Hypothalamus (tissue), 51 donors: ENCODE measurements around the gene RAD51AP2.
A peak's percentile ranks its signal among the peaks of the same experiment; 100 is the strongest.
"Not testable (repeated sequence)": the region's sequence is repeated elsewhere in the genome, so short reads cannot be mapped to it uniquely, and the experiment has no call there.

Experiments used
- DNase-seq, 51 donors: peaks; one replicate each; lab custom pipeline; 2025; lab: John Stamatoyannopoulos, UW

The RAD51AP2 gene

DNA sequence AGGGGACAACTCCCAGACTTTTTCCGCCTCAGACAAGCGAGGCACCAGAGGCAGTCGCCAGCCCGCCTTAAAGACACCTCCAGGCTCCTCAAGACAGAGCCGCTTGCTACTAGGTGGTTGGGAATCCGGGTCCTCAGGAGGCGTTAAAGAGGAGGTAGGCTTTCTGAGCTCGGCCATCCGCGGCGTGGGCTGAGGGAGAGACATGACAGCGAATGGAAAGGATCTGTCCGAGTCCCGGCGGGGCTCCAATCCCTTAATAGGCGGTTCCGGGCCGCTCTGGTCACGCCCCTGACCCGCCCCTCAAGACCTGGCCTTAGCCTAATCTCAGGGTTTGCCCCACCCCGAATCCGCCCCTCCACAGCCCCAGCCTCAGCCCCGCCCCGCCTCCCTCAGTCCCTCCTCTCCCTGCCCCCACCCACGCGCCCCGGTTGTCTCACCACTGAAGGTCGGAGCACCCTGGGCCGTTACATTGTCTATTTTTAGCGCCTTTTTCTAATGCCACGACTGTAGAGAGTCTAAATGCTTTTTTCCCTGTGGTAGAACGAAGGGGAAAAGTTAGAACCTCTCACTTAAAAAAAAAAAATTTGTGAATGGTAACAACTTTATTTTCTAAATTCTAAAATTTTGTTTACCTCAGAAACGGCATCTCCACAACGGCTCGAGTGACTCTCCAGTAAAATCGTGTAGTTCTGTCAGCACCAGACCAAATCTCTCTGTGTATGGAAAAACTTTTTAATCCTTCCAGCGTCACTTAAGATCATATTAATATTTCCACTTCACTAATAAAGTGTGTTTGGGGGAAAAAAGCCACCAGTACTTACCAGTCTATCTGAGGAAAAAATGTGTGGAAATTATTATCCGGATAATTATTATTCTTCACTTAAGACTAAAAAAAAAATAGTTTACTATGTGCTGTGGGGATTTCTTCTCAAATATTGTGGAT is at the start of gene RAD51AP2:
Gene RAD51AP2 (minus strand): TSS at position 229 of the 943 bp plus-strand sequence. CDS start 25 bp downstream, at position 204.
- DNase-seq, result peak in 40 of 51 donors; percentile 6 to 79 (median 43)

DNA sequence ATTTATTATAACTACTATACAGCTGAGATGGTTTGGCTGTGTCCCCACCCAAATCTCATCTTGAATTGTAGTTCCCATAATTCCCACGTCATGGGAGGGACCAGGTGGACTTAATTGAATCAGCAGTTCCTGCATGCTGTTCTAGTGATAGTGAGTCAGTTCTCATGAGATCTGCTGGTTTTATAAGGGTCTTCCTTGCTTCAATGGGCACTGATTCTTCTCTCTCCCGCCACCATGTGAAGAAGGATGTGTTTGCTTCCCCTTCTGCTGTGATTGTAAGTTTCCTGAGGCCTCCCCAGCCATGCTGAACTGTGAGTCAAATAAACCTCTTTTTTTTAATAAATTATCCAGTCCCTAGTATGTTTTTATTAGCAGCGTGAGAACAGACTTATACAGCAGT is 47.5 kb upstream of the RAD51AP2 start:
- DNase-seq, result not testable (repeated sequence)

DNA sequence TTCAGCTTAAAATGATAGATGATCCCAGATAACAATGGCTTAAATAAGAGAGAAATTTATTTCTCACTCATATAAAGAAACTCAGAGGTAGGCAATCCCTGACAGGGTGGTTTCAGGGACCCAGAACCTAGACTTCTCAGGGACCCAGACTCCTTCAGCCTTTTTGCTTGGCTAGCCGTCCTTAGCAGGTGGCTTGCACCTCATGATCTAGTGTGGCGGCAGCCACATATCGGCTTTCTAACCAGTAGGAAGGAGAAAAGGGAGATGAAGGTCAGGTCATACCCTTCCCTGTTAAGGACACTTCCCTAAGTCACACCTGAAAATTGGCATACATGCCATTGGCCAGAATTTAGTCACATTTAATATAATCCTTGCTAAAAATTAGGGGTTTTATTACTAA is 40.6 kb upstream of the RAD51AP2 start:
- no peak for DNase-seq

DNA sequence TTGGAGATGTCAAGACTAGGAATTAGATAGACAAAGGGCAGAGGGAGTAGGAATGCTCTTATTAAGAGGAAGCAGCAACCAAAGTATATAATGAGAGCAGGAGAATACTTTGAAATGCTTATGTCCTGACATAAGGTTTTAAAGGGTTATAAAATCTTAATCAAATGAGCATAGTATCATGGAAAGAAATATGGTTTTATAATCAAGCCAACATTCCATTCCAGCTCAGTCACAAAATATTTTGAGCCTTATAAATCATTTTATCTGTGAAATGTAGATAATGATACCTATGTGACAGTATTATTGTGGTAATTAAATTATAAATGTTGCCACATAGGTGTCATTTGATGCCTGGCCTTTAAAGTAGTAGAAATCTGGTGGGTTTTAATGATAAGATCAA is 39.8 kb upstream of the RAD51AP2 start:
- no peak for DNase-seq

DNA sequence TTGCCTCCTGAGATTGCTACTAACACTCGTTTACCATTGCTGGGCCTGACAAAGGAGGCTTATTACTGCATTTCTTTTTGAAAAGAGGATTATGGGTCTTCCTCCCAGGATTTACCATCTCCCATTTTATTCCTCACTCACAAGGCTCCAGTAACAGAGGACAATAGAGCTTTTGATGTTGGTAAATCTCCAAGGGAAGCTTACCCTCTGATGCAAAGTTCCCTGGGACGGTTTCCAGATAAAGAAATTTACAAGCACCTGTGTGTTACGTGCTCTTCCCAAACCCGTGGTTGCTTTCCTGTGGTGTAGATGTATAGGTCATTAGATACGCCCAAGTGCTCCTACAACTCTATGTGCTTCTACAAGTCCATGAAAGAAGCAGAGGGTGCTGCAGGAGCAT is 39.4 kb upstream of the RAD51AP2 start:
- DNase-seq, result no peak

DNA sequence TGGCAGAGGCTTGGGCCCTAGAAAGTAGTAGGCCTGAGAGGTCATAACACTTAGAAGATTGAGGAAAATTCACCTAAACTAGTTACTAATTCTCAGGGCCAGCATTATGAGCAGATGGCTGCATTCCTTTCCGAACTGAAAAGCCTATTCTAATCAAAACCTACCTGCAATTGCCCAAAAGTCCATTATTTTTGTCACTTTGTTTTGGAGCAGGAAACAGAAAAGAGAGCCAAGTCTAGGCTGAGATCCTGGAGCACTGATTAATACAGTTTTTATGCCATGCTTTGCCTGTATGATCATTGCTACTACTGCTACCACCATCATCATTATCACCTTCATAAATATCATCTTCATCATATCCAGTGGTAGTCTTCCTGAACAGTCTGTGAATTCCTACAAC is 36.9 kb upstream of the RAD51AP2 start:
- DNase-seq, result no peak

DNA sequence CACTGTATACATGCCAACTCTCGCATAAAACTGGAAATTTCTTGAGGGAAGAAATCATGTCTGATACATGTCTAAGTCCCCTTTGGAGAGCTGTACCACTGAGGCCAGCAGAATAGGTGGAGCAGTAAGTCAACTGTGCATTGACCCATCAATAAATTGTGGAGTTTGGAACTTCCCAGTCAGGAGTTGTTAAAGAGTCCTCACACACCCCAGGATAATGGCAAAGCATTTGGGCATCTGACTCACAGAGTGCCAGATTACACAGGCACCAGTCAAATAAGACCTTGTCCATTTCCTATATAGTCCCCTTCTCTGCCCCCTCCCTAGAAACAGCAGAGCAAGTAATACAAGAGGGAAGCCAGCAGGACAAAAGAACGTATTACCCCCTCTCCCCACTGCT is 32.7 kb upstream of the RAD51AP2 start:
- DNase-seq, result no peak

DNA sequence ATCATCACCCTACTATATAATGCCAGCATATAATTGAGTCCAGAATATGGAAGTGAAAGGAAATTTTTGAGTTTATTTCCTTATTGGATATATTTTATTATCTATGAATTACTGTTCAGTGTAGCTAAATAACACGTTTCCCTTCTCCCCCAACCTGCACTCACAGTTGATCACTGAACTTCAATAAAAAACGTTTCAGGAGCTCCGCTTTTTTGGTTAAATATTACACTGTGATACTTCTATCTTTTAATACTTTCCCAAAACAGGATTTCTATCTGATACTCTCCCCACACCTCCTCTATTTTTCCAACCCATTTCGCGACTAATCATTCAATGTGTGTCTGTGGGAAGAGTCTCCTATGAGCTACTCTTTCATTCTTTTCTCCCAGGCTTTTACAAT is 29.5 kb upstream of the RAD51AP2 start:
- no peak for DNase-seq

DNA sequence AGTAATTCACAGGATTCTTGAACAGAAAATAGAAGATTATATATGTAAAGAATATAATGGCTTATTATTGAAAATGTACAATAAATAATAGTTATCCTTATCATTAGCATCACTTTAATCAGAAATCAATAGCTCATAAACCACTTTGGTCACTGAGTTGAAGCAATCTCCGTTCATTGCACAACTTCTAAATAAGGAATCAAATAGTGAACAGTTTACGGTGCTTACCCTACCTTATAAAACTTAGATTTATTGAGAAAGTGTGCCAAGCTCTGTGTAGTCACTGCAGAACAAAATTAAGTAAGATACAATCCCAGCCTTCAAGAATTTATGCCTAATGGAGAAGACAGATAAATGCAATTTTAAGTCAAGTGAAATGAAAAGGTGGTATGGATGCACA is 29.0 kb upstream of the RAD51AP2 start:
- DNase-seq, result no peak

DNA sequence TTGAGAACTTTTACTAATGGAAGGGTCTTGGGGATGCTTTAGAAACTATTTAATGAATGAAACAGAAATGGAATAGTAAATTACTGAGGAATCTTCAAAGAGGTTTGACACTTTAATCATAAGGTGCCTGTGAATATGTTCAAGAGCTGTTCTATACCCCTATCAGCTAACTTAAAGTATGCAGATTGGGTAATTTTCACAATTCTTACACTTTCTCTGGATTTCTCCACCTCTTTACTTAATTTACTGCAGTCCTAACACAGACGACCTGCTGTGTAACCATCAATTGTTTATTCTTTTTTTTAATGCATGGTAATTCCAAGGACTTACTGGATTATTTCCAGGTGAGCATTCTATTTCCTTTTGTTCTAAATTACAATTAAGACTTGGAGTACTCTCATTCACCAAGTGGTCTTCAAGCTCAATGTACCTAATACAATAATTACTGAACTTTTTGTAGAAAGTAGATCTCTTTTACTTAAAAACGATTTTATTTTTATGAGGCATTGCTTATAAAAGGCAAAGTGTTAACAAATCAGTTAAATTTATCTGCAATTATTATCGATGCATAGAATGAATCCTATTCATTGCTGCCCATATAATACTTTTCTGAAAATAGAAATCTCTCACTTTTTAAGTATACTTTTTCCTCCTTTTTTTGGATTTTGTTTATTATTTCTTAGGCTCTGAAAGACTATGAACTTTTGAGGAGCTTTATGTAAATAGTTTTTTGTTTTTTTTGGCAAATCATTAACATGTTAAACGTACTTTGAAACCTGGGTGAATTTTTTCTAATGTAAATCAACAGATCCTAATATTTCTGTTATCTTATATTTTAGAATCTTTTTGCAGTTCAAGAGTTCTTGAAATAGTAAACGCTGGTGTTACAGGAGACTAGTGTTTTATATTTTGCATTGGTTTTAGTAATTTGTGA is 27.7 kb upstream of the RAD51AP2 start:
- no peak for DNase-seq

DNA sequence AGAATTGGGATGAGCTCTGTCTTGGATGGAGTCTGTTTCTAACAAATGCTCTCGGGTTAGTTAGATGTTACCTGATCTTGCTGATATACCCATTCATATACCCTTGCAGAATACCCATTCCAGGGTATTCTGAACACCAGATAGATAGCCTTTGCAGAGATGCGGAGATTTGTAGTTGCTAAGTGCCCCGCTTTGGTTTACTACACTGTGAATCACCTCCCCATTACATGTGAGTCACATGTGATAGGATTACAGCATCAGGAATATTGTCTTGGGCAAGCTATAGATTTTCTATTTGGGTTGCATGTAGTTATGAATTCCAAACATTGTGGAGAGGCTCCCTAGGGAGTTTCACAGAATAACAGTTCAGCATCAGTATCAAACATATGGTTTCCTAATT is 26.0 kb upstream of the RAD51AP2 start:
- DNase-seq, result no peak

DNA sequence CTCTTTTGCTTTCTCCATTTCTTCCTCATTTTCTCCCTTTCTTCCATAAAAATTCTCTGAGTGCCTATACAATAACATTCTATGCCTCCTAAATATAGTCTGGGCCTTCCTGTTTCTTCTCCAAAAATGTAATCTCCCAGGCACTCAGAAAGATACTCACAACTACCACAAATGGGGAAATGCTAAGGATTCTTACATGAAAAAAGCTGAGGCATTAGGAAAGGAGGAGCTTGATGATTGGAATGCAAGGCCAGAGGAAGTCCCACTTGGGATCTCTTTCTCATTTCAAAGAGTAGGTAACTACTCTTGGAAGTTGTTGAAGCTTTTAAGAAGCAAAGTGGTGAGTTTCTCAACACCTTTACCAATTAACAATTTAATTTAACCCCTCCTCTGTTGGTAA is 25.6 kb upstream of the RAD51AP2 start:
- no peak for DNase-seq

DNA sequence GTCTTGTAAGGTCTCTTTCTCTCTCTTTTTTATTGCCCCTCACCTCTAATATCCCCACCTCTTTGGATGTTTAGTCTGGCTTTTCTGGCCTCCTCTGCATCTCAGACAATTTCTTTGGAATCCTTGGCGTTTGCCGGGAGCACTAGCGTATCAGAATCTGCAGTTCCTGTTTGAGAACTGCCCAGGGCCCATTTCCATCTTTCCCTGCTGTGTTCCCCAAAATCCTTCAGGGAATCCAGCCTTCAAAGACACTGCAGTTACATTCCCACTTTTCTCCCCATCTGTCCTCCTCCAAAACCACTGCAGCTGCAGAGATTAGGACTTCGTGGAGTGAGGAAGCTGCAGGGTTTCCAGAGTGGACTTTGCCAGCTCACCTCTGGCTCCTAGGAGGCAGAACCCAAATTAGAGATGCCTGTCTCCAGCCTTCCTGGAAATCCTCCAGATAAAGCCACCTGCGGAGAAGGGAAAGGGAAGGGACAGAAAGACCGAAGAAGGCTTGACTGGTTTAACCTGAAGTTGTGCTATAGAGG is 25.0 kb upstream of the RAD51AP2 start:
- peak in 2 of 51 donors; percentile 9 to 50 for DNase-seq

DNA sequence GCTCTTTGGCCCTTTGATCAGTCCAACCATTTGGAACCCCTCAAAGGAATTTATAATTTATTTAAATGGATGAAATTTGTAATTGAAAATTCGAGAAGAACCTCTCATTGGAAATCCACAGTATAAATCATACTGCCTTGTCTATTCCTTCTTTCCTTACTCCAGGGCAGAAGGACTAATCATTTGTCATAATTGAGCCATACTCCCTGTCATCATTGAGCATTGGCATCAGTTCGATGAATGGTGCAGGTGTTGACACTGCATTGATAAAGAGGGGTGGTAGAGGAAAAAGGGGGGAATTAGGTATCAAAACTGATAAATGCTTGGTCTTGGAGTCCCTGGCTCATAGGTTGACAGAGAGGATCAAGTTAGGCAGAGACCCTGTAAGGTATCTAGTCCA is 24.2 kb upstream of the RAD51AP2 start:
- peak in 1 of 51 donors; percentile 50 for DNase-seq

DNA sequence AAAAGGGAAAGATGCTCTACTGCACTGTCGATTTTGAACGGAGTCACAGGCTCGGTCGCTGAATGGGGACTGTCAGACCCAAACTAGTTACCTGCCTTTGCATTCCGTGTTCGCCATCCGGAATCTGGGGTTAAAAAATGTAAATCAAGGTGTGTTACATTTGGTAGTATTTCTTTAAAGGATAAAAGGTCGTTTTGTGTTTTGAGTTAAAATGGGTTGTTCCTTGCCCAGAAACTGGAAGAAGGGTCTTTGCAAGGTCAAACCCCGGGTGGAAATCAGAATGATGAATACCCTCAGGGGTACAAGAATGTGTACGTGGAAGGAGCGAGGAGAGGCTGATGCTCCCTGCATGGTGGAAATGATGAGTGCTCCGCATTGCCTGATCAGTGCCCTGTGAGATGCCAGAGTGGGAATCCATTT is 23.3 kb upstream of the RAD51AP2 start:
- peak in 1 of 51 donors; percentile 48 for DNase-seq

DNA sequence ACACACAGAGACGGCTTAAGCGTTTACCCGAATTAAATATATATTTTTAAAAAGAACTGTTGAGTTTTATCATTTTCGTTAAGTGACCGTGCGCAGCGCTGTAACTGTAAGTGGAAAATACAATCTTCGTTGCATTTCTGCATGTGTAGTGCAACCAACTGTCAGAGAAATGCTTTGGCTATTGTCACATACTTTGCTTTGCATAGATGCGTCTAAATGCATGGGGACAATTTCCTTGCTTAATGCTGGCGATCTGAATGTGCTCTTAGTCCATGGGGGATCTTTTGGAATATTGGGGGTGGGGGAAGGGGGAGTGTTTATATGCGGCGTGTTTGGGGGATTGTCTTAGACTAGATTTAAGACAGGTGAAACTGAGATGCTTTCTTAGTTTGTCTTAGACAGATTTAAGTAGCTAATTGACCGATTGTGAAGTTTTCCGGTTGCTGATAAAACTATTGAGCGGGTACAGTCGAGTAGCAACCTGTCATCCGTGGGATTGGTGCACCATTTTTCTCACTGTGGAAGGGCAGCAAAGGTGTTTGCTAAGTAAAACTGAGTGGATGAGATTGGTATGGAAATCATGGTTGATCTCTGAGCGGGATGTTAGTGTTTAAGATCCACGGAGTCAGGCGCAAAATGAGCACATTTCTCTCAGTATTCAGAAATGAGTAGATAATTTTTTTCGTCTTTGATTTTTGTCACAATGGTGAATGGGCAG is 22.7 kb upstream of the RAD51AP2 start:
- peak in 1 of 51 donors; percentile 68 for DNase-seq

DNA sequence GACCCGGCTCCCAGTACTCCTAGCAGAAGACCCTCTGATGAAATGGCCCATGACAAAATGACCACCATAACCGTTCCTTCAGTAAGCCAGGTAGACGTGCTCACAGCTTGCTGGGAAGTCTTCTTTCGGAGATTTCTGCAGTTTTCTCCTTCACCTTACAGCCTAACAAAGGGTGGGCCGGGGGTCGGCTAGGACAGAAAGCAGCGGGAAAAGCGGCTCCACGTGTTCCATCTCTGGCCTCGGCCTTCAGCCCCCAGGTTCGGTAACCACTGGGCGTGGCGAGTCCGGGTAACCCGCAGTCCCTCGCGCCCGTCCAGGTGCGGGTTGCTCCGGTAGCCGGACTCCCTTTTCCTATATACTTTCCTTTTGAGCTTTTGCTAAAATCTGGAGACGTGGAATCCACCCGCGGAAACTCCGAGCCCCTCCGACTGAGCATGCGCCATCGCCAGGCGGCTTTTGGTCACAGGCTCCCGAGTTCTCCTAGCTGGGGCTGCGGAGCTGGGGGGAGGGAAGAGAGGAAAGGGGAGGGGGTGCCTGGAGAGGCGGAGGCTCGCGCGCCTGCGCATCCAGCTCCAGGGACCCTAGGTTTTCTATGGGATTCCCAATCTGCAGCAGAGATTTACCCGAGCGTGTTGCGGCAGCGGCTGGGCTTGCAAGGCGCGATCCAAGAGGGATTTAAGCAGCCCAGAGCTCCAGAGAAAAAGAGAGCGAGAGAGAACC is 22.0 kb upstream of the RAD51AP2 start, which contains the start of gene VSNL1:
Gene VSNL1 (plus strand): TSS at position 604 of the 720 bp plus-strand sequence. CDS start 51,379 bp downstream, outside the sequence.
- DNase-seq, result peak in 44 of 51 donors; percentile 7 to 85 (median 59)

DNA sequence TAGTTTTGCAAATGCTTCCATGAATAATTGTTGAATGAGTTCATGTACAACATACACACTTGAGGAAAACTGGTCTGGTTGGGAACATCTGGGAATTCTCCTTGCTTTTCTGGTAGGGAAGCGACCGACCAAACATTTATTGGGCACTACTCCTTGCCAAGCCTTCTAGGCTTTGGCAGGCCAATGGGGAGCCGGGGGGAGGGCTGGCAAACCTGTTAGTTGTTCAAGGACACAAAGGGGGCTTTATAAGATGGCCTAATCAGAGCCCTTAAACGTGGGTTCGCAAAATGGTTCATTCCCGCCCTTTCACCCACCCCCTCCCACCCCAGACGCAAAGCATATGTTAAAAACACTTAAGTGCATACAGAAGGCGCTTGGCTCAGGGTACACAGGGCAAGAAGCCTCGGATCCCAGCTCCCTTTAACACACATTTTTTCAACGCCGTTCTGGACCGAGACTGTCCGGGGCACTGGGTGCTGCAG is 21.4 kb upstream of the RAD51AP2 start:
- peak in 1 of 51 donors; percentile 20 for DNase-seq

DNA sequence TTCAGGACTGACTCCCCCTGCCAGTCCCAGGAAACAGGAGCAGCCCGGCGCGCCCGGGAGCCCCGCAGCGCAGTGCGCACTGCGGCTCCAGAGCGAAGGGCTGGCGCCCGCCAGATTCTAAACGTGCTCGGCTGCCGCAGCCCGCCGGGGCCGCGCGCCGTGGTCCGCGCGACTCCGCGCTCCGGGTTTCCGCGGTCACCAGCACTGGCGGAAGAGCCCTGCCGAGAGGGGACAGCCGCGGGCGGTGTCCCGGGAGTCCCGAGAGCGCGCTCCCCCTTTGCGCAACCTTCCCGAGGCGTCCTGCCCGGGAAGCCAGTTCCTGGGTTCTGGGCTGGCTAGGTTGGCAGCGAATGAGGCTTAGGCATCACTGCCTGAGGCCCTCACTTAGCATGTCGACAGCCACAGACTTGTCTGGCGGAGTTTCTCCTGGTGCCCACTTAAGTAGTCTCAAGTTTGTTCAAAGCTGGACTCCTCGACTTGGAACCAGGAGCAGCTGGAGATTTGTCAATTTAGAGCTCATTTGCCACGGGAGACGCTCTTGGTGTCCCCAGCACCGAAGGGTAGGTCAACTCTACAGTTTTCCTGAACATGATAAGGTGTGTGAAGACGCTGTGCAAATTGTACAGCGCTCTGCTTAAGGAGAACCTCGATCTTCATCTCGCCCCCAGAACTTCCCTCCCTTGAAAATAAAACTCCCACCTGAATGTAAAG is 20.8 kb upstream of the RAD51AP2 start:
- DNase-seq, result peak in 26 of 51 donors; percentile 1 to 74 (median 20)
